Measurements from ENCODE around the gene ZGPAT.

ZGPAT gene

GRCh38 chr20:63701329-63702035 is 6.4 kb upstream of the ZGPAT start:
- Histone ChIP-seq H3K27ac (ENCODE audit: low read depth, low read length) (no peak overlapping the region), H3K36me3 (ENCODE audit: control insufficient read depth, low read length) (peaks cover 30% of the 10 kb centered on the region)

GRCh38 chr20:63702036-63702665 is 5.7 kb upstream of the ZGPAT start:
- H3K9me2 ChIP-seq (replicated peaks; ENCODE audit: control insufficient read depth, low read length): no peaks in the 10 kb centered on the region
- H3K4me2 ChIP-seq (ENCODE audit: low read length): no peak overlapping the region
- peaks cover 32% of the 10 kb centered on the region for H3K36me3 ChIP-seq (ENCODE audit: control insufficient read depth, low read length)
- no peaks in the 10 kb centered on the region for H3K27me3 ChIP-seq (ENCODE audit: control insufficient read depth, low read length)
- peaks cover 23% of the 10 kb centered on the region for H3K79me2 ChIP-seq (ENCODE audit: control insufficient read depth, low read length)
- H4K20me1 ChIP-seq (ENCODE audit: control insufficient read depth, insufficient read depth, low read depth, low read length): peaks cover 9% of the 10 kb centered on the region
- no peak for TF ChIP-seq CTCF (IDR thresholded peaks at IDR 0.05; ENCODE audit: low read depth, low read length, poor library complexity, severe bottlenecking)
- no peak for TF ChIP-seq EZH2phosphoT487 (IDR thresholded peaks at IDR 0.05; ENCODE audit: borderline replicate concordance, low read length)
- no peak overlapping the region for H3K27ac ChIP-seq (ENCODE audit: low read depth, low read length)
- no peaks in the 10 kb centered on the region for H3F3A ChIP-seq (ENCODE audit: control insufficient read depth, insufficient read depth)
- no peaks in the 10 kb centered on the region for H3K9me3 ChIP-seq (ENCODE audit: control insufficient read depth, insufficient read depth, low read length)
- H3K4me1 ChIP-seq (ENCODE audit: control insufficient read depth, low read length): peaks cover 17% of the 10 kb centered on the region
- no peak overlapping the region for H3K4me3 ChIP-seq (ENCODE audit: low read length)

More at GRCh38 chr20:63701329-63702035, 6.4 kb upstream of the ZGPAT start:
- Histone ChIP-seq H3K79me2 (ENCODE audit: control insufficient read depth, low read length) (peaks cover 17% of the 10 kb centered on the region), H3K27me3 (ENCODE audit: control insufficient read depth, low read length) (no peaks in the 10 kb centered on the region), H3K9me2 (replicated peaks; ENCODE audit: control insufficient read depth, low read length) (no peaks in the 10 kb centered on the region), H3K4me3 (ENCODE audit: low read length) (no peak overlapping the region), H4K20me1 (ENCODE audit: control insufficient read depth, insufficient read depth, low read depth, low read length) (peaks cover 7% of the 10 kb centered on the region), H3K9me3 (ENCODE audit: control insufficient read depth, insufficient read depth, low read length) (no peaks in the 10 kb centered on the region), H3K4me2 (ENCODE audit: low read length) (no peak overlapping the region), H3F3A (ENCODE audit: control insufficient read depth, insufficient read depth) (no peaks in the 10 kb centered on the region), H3K4me1 (ENCODE audit: control insufficient read depth, low read length) (peaks cover 15% of the 10 kb centered on the region)
- no peak for TF ChIP-seq CTCF (IDR thresholded peaks at IDR 0.05; ENCODE audit: low read depth, low read length, poor library complexity, severe bottlenecking)
- no peak for TF ChIP-seq EZH2phosphoT487 (IDR thresholded peaks at IDR 0.05; ENCODE audit: borderline replicate concordance, low read length)

GRCh38 chr20:63702751-63703470 is 4.9 kb upstream of the ZGPAT start:
- Histone ChIP-seq H3K9me2 (replicated peaks; ENCODE audit: control insufficient read depth, low read length) (no peaks in the 10 kb centered on the region), H3K36me3 (ENCODE audit: control insufficient read depth, low read length) (peaks cover 34% of the 10 kb centered on the region), H3F3A (ENCODE audit: control insufficient read depth, insufficient read depth) (no peaks in the 10 kb centered on the region), H3K4me1 (ENCODE audit: control insufficient read depth, low read length) (peaks cover 17% of the 10 kb centered on the region), H3K27ac (ENCODE audit: low read depth, low read length) (no peak overlapping the region), H4K20me1 (ENCODE audit: control insufficient read depth, insufficient read depth, low read depth, low read length) (peaks cover 9% of the 10 kb centered on the region), H3K9me3 (ENCODE audit: control insufficient read depth, insufficient read depth, low read length) (no peaks in the 10 kb centered on the region), H3K27me3 (ENCODE audit: control insufficient read depth, low read length) (no peaks in the 10 kb centered on the region), H3K79me2 (ENCODE audit: control insufficient read depth, low read length) (peaks cover 30% of the 10 kb centered on the region), H3K4me2 (ENCODE audit: low read length) (no peak overlapping the region), H3K4me3 (ENCODE audit: low read length) (no peak overlapping the region)
- TF ChIP-seq CTCF (IDR thresholded peaks at IDR 0.05; ENCODE audit: low read depth, low read length, poor library complexity, severe bottlenecking) (no peak), EZH2phosphoT487 (IDR thresholded peaks at IDR 0.05; ENCODE audit: borderline replicate concordance, low read length) (no peak)

Measured in DOHH2 (cell line).